ENCODE results near the gene ARSA.

Gene ARSA

DNA sequence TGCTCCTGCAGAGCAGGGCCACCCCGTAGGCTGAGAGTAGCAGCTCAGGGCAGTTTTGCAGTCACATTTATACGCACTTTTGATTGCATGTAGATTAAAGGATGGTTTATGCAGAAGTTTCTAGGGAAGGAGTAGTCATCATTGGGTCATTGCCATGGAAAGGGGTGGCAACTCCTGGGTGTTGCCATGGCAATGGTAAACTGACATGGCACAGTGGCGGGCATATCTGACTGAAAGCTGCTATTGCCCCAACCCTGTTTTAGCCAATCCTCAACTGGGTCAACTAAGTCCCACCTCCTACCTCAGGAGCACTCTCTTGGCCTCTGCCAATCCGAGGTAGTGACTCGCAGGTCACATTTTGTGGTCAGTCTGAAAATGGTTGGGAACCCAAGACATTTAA lies 2.4 kb upstream of the ARSA start:
- no peak for DNase-seq (ENCODE audit: low read depth)
- TF ChIP-seq, protein P1, sequence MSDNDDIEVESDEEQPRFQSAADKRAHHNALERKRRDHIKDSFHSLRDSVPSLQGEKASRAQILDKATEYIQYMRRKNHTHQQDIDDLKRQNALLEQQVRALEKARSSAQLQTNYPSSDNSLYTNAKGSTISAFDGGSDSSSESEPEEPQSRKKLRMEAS (IDR thresholded peaks at IDR 0.05; ENCODE audit: low read depth, low read length) = no peak
- TF ChIP-seq MYC (IDR thresholded peaks at IDR 0.05; ENCODE audit: low read depth, low read length) (no peak), POLR2A (IDR thresholded peaks at IDR 0.05; ENCODE audit: extremely low read depth, insufficient read length) (no peak)
- TF ChIP-seq, protein P2, sequence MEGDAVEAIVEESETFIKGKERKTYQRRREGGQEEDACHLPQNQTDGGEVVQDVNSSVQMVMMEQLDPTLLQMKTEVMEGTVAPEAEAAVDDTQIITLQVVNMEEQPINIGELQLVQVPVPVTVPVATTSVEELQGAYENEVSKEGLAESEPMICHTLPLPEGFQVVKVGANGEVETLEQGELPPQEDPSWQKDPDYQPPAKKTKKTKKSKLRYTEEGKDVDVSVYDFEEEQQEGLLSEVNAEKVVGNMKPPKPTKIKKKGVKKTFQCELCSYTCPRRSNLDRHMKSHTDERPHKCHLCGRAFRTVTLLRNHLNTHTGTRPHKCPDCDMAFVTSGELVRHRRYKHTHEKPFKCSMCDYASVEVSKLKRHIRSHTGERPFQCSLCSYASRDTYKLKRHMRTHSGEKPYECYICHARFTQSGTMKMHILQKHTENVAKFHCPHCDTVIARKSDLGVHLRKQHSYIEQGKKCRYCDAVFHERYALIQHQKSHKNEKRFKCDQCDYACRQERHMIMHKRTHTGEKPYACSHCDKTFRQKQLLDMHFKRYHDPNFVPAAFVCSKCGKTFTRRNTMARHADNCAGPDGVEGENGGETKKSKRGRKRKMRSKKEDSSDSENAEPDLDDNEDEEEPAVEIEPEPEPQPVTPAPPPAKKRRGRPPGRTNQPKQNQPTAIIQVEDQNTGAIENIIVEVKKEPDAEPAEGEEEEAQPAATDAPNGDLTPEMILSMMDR (IDR thresholded peaks at IDR 0.05; ENCODE audit: low read depth, low read length) = no peak
- no peak overlapping the region for H3K4me3 ChIP-seq (ENCODE audit: low read depth, low read length)

DNA sequence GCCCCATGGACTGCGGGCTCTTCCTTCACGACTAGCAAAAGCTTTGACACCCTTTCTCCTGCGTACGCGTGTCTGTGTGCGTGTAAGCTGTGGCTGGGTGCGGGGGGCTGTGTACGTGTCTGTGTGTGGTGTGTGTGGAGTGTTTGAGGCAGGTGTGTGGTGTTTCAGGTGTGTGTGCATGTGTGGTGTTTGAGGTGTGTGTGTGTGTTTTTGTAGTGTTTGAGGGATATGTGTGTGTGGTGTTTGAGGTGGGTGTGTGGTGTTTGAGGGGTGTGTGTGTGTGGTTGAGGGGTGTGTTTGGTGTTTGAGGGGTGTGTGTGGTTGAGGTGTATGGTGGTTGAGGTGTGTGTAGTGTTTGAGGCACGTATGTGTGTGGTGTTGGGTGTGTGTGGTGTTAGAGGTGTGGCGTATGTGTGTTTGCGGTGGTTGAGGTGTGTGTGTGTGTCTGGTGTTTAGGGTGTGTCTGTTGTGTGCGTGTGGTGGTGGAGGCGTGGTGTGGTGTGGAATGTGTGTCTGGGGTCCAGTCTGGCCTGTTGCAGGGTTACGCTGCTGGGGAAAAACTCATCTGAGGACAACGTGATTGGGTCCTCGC lies 687 bp upstream of the ARSA start:
- peak overlapping the region; percentile 80 for H3K4me3 ChIP-seq (ENCODE audit: low read depth, low read length)
- no peak for DNase-seq (ENCODE audit: low read depth)

DNA sequence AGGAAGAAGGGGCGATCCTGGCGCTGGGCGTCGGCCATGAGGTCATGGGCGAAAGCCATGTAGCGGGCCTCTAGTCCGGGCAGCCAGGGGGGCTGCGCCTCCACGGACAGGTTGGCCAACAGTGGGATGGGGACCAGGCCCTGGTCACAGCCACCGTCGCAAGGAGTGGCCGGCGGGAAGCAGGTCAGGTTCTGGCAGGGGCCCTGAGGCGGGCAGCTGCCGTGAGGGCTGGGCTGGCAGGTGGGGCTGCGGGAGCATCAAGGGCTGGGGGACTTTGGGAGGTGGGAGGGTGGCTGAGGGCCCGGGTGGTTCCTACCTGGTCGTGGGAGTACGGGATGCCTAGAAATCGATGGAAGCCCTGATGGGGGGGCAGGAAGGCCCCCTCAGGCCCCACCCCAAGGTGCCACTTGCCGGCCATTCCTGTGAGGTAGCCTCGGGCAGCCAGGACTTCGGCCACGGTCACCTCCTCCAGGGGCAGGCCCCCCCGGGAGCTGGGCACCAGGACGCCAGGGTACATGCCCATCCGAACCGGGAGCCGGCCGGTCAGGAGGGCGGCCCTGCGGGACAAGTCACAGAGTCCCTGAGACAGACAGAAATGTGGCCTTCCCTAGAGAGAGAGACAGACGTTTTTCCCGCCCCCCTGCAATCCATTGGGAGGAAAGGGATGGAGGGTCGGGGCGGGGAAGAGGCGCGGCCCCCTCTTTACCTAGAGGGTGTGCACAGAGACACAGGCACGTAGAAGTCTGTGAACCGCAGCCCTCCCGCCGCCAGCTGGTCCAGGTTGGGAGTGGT lies 906 bp downstream of the ARSA start:
- DNase-seq (ENCODE audit: low read depth) = no peak
- TF ChIP-seq, protein P2 (IDR thresholded peaks at IDR 0.05; ENCODE audit: low read depth, low read length) = no peak
- TF ChIP-seq, protein P1 (IDR thresholded peaks at IDR 0.05; ENCODE audit: low read depth, low read length) = no peak
- TF ChIP-seq MYC (IDR thresholded peaks at IDR 0.05; ENCODE audit: low read depth, low read length) (no peak), POLR2A (IDR thresholded peaks at IDR 0.05; ENCODE audit: extremely low read depth, insufficient read length) (no peak)
- H3K4me3 ChIP-seq (ENCODE audit: low read depth, low read length) = peak overlapping the region; percentile 64

More for the DNA sequence above, 687 bp upstream of the ARSA start:
- no peak for TF ChIP-seq MYC (IDR thresholded peaks at IDR 0.05; ENCODE audit: low read depth, low read length)
- TF ChIP-seq, protein P2 (IDR thresholded peaks at IDR 0.05; ENCODE audit: low read depth, low read length) = no peak
- TF ChIP-seq, protein P1 (IDR thresholded peaks at IDR 0.05; ENCODE audit: low read depth, low read length) = no peak

DNA sequence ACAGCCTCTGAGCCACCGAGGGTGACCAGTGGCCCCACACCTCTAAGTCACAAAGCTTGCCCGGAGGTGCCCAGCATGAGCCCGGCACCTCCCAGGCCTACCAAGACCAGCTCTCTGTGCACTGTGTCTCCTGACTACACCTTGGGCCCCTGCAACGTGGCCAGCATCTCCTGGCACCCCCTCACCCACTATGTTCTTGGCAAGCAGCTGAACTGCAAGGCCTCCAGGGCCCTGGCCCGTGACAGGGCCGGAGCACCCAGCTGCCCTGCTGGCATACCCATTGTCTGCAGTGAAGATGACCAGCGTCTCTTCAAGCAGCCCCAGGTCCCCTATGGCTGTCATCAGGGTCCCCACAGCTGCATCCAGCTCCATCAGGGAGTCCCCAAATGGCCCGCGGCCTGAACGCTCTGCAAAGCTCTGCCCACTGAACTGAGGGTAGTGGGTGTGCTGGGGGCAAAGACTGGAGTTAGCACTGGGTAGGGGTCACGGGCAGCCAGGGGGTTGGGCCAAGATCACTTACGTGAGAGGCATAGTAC lies 1.6 kb downstream of the ARSA start:
- DNase-seq (ENCODE audit: low read depth) = no peak
- no peak overlapping the region for H3K4me3 ChIP-seq (ENCODE audit: low read depth, low read length)
- TF ChIP-seq MYC (IDR thresholded peaks at IDR 0.05; ENCODE audit: low read depth, low read length) = no peak

DNA sequence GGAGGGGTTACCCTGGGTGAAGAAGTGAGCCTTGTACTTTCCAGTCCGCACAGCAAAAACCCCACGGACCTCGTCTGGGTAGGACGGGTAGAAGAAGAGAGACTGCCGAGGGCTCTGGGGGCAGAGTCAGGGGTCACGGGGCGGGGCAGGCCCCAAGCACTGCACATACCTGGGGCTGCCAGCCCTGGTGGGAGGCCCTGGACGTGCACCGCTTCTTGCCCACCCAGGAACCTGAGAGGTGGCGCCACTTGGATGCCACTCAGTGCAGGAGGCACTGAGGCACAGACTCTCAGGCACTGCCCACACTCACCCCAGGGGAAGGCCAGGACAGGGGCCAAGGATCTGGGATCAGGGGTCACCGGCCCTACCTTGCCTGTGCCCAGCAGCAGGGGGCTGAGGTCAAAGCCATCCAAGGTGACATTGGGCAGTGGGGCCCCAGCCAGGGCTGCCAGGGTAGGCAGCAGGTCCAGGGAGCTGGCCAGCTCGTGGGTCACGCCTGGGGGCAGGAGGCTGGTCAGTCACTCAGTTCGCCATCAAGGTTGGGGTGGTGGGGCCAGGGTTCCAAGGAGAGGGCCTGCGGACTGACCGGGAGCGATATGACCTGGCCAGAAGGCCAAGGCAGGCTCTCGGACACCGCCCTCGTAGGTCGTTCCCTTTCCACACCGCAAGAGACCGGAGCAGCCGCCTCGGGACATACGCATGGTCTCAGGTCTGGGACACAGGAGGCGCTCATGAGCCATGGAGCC lies 2.2 kb downstream of the ARSA start:
- TF ChIP-seq, protein P2 (IDR thresholded peaks at IDR 0.05; ENCODE audit: low read depth, low read length) = peak; percentile 6
- TF ChIP-seq POLR2A (IDR thresholded peaks at IDR 0.05; ENCODE audit: extremely low read depth, insufficient read length) = no peak

DNA sequence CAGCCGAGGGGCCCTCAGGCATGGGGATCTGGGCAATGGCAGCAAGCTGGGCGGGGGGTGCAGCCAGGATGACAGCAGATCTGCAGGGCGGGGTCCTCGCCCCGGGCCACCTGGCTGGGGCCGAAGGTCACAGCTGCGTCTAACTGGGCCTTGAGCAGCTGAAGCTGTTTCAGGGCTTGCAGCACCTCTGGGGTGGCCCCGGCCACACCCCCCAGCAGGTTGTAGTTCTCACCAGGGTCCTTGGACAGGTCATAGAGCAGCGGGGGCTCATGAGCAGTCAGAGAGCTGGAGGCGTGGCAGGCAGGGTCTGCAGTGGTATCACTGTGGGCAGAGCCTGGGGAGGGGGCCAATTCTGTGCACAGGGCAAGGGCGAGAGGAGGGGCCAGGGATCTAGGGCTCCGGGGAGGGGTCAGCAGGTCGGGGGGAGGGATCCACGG lies 2.8 kb downstream of the ARSA start:
- TF ChIP-seq MYC (IDR thresholded peaks at IDR 0.05; ENCODE audit: low read depth, low read length) (no peak), POLR2A (IDR thresholded peaks at IDR 0.05; ENCODE audit: extremely low read depth, insufficient read length) (no peak)
- TF ChIP-seq, protein P1 (IDR thresholded peaks at IDR 0.05; ENCODE audit: low read depth, low read length) = no peak
- TF ChIP-seq, protein P2 (IDR thresholded peaks at IDR 0.05; ENCODE audit: low read depth, low read length) = no peak
- DNase-seq (ENCODE audit: low read depth) = no peak
- H3K4me3 ChIP-seq (ENCODE audit: low read depth, low read length) = no peak overlapping the region

More for the DNA sequence above, 2.2 kb downstream of the ARSA start:
- no peak for DNase-seq (ENCODE audit: low read depth)
- no peak overlapping the region for H3K4me3 ChIP-seq (ENCODE audit: low read depth, low read length)
